Transverse colon (tissue), 3 donors: ENCODE data around the gene DHDH.

Experiments
- POLR2A ChIP-seq: fragments of 450-650 bp; IDR thresholded peaks from one replicate; pipeline ENCODE4 v1.6.1; 2016; ENCODE audit warnings: antibody characterized with exemption, mild to moderate bottlenecking, moderate library complexity
- TF ChIP-seq, protein P1 (sequence below), 5 experiments: fragments of 200-600 bp in 3 of 5; fragments of 450-650 bp in 2 of 5; sonication (generic) in 3 of 5; IDR thresholded peaks; 1 replicate in 2 of 5; 2 replicates in 3 of 5; pipeline ENCODE4 v1.5.1; 2016 to 2017; ENCODE audit warnings: antibody characterized with exemption in 5 of 5, inconsistent platforms in 3 of 5, mild to moderate bottlenecking in 2 of 5, moderate library complexity in 1 of 5

DNA sequence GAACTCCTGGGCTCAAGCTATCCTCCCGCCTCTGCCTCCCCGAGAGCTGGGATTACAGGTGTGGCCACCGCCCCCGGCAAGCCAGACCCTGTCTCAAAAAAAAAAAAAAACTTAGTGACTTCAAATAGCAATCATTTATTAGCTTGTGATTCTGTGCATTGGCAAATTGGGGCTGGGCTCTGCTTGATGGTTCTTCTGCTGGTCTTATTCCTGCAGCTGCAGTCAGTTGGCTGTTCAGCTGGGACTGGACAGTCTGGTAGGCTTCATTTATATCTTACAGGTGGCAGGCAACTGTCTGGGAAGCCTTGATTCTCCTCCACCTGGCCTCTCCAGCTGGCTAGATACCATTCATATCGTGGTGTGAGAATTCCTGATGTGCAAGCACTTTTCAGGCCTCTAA is 7.4 kb downstream of the DHDH start:
- TF ChIP-seq, protein P1, sequence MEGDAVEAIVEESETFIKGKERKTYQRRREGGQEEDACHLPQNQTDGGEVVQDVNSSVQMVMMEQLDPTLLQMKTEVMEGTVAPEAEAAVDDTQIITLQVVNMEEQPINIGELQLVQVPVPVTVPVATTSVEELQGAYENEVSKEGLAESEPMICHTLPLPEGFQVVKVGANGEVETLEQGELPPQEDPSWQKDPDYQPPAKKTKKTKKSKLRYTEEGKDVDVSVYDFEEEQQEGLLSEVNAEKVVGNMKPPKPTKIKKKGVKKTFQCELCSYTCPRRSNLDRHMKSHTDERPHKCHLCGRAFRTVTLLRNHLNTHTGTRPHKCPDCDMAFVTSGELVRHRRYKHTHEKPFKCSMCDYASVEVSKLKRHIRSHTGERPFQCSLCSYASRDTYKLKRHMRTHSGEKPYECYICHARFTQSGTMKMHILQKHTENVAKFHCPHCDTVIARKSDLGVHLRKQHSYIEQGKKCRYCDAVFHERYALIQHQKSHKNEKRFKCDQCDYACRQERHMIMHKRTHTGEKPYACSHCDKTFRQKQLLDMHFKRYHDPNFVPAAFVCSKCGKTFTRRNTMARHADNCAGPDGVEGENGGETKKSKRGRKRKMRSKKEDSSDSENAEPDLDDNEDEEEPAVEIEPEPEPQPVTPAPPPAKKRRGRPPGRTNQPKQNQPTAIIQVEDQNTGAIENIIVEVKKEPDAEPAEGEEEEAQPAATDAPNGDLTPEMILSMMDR (IDR thresholded peaks at IDR 0.05) = no peak
- TF ChIP-seq POLR2A = no peak
